Liver (tissue), 9 donors: Measurements from ENCODE around the gene HOXC11. TPM values are rescaled to one million over a fixed set of nuclear protein-coding genes. Genes with fewer than 3 reads are reported as not detected.

Source experiments
- DNase-seq: peaks from one replicate; pipeline ENCODE4 v3.0.0-alpha.2; 2017; ENCODE audit warnings: low spot score
- H3K27ac ChIP-seq, 2 donors: one replicate each; pipeline ENCODE4 v1.7.0; 2013; ENCODE audit warnings: inconsistent platforms in 2 of 2, low read length in 2 of 2, control low read depth in 1 of 2, low read depth in 1 of 2, mild to moderate bottlenecking in 1 of 2
- H3K27me3 ChIP-seq, 4 donors: one replicate each; pipeline versions ENCODE4 v1.6.1 to v1.7.0; 2013; ENCODE audit warnings: low read length in 3 of 4, inconsistent platforms in 1 of 4, mild to moderate bottlenecking in 1 of 4, moderate library complexity in 1 of 4; ENCODE audit not compliant: control insufficient read depth in 4 of 4, insufficient read depth in 4 of 4
- H3K36me3 ChIP-seq, 4 donors: one replicate each; pipeline versions ENCODE4 v1.6.1 to v1.7.0; 2013; ENCODE audit warnings: low read length in 3 of 4, mild to moderate bottlenecking in 3 of 4, low read depth in 1 of 4, moderate library complexity in 1 of 4; ENCODE audit not compliant: control insufficient read depth in 4 of 4, insufficient read depth in 3 of 4
- H3K4me1 ChIP-seq, 4 donors: one replicate each; pipeline versions ENCODE4 v1.6.1 to v1.7.0; 2013; ENCODE audit warnings: low read length in 3 of 4, mild to moderate bottlenecking in 3 of 4, moderate library complexity in 1 of 4; ENCODE audit not compliant: control insufficient read depth in 4 of 4, insufficient read depth in 4 of 4
- H3K4me3 ChIP-seq, 3 donors: one replicate each; pipeline versions ENCODE4 v1.6.1 to v1.7.0; 2013; ENCODE audit warnings: low read length in 3 of 3, control low read depth in 1 of 3, low read depth in 1 of 3, mild to moderate bottlenecking in 1 of 3
- H3K9ac ChIP-seq, 2 donors: one replicate each; pipeline ENCODE4 v1.7.0; 2013; ENCODE audit warnings: low read length in 2 of 2, mild to moderate bottlenecking in 2 of 2, moderate library complexity in 2 of 2, control low read depth in 1 of 2, low read depth in 1 of 2
- H3K9me3 ChIP-seq, 4 donors: one replicate each; pipeline versions ENCODE4 v1.6.1 to v1.7.0; 2013; ENCODE audit warnings: low read length in 3 of 4; ENCODE audit not compliant: control insufficient read depth in 4 of 4
- CTCF ChIP-seq: fragments of 150-350 bp; IDR thresholded peaks from 2 replicates; pipeline ENCODE4 v1.5.1; 2017; ENCODE audit warnings: improper control_type of control experiment, low read depth, low read length; ENCODE audit not compliant: missing input control
- EGR1 ChIP-seq, 2 donors: IDR thresholded peaks; 2 replicates each; pipeline ENCODE4 v1.6.1; 2016 to 2018; ENCODE audit warnings: antibody characterized with exemption in 2 of 2, low read depth in 2 of 2
- FOXA1 ChIP-seq: IDR thresholded peaks from 2 replicates; pipeline ENCODE4 v1.6.1; 2016; ENCODE audit warnings: antibody characterized with exemption
- FOXA2 ChIP-seq: IDR thresholded peaks from 2 replicates; pipeline ENCODE4 v1.6.1; 2016; ENCODE audit warnings: antibody characterized with exemption
- GABPA ChIP-seq, 2 donors: IDR thresholded peaks in 1 of 2; conservative IDR thresholded peaks in 1 of 2; 2 replicates each; pipeline ENCODE4 v1.6.1; 2016; ENCODE audit warnings: antibody characterized with exemption in 2 of 2, mild to moderate bottlenecking in 1 of 2, moderate library complexity in 1 of 2
- HNF4A ChIP-seq, 2 donors: conservative IDR thresholded peaks; 2 replicates each; pipeline ENCODE4 v1.6.1; 2016; ENCODE audit warnings: antibody characterized with exemption in 2 of 2, mild to moderate bottlenecking in 2 of 2
- HNF4G ChIP-seq: IDR thresholded peaks from 2 replicates; pipeline ENCODE4 v1.6.1; 2016; ENCODE audit warnings: antibody characterized with exemption
- MAX ChIP-seq: IDR thresholded peaks from 2 replicates; pipeline ENCODE4 v1.6.1; 2016; ENCODE audit warnings: antibody characterized with exemption
- NR2F2 ChIP-seq: IDR thresholded peaks from 2 replicates; pipeline ENCODE4 v1.6.1; 2016; ENCODE audit warnings: antibody characterized with exemption
- SP1 ChIP-seq: IDR thresholded peaks from 2 replicates; pipeline ENCODE4 v1.6.1; 2018; ENCODE audit warnings: antibody characterized with exemption, mild to moderate bottlenecking
- TAF1 ChIP-seq: conservative IDR thresholded peaks from 2 replicates; pipeline ENCODE4 v1.6.1; 2016; ENCODE audit warnings: antibody characterized with exemption, mild to moderate bottlenecking
- YY1 ChIP-seq: IDR thresholded peaks from 2 replicates; pipeline ENCODE4 v1.6.1; 2016; ENCODE audit warnings: antibody characterized with exemption, mild to moderate bottlenecking
- WGBS: extraction: QIAGEN DNeasy Blood & Tissue Kit; methylation state at CpG from one replicate; pipeline ENCODE4 v1.1.7; 2013; 5-methylcytosine and 5-hydroxymethylcytosine counted together
- polyA plus RNA-seq, 2 donors: library from polyadenylated mRNA; stranded (reverse) in 1 of 2; unstranded in 1 of 2; fragments of 200-250 nt in 1 of 2; fragments of >200 nt in 1 of 2; fragmentation: Nextera tagmentation in 1 of 2; extraction: Ambion mirVana in 1 of 2; gene quantifications; one replicate each; pipeline versions ENCODE4 v1.2.1 to v1.2.3, GENCODE V29; 2013 to 2015
- total RNA-seq, 2 donors: library from RNA; depleted of rRNA; stranded (reverse); fragments of >200 nt; gene quantifications; one replicate each; pipeline ENCODE4 v1.2.3, GENCODE V29; 2014
- TF ChIP-seq, protein P1 (sequence below): IDR thresholded peaks from 2 replicates; pipeline ENCODE4 v1.6.1; 2016; ENCODE audit warnings: antibody characterized with exemption
- donor health status: healthy.
- donor health status: healthy.
- donor health status: healthy.
- donor health status: healthy.
- donor health status: healthy.

HOXC11 gene
- total and polyA plus RNA-seq, 4 donors: not detected

DNA sequence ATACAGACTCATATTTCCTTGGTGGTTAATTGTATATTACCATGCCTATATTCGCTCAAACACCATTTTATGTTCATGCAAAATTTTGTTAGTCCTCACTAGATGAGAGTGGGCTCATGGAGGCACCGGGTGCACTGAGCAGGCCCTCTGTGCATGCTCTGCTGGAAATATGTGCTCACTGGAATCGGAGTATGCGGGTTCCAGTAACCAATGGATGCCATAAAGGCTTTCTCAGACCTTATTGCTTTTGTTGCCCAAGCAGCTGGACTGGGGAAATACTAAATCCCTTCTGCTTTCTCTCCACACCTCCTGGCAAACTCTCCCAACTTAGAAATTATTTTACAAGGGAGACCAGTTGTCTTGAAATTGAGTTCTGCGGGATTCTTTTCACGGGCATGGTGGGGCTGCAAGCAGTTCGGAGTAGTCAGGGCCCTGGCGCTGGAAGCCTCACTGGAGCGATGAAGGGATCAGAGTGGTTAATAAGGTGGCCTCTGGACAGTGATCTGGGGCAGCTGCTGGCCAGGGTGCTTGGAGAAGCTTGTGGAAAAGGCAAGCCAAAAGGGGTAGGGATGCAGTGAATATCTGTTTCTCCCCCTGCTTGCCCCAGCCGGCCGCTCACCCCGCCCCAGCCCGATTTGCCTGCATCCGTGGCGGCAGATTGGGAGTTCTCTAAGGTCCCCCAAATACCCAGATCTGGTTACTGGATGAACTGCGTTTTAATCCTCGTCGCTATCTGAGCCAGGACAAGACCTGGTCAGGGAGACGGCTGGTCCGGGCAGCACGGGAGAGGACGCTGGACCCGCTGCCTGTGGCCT is 47.9 kb downstream of the HOXC11 start:
- H3K27ac ChIP-seq: no peak overlapping the region
- DNase-seq: no peak
- 32% methylated on average over 23 of the region's 23 CpGs for WGBS

DNA sequence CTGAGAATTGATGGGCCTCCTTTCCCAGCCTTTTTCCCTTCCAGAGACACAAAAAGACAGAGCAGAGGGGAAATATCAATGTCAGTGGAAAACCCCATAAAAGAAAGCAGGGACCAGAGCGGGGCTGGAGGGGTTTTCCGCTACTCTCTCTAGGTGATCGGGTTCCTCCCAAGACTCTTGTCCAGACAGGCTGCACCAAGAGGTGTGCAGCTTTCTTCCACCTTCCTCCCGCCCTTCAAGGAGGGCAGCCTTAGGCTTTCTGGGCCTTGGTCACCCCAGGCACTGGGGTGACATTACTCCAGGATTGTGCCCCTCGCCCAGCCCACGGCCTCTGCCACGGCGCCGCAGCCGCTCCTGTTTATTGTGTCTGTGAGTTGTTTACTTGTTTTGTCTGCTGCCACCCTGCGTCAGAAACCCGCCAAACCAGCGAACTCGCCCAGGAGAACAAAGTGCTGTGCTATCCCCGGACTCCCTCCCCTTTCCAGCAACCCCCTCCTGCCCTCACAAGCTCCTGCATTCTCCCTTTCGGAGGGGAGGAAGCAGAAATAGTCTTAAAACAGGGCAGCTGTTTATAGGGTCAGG is 48.6 kb downstream of the HOXC11 start:
- Histone ChIP-seq H3K36me3 (no peaks in the 10 kb centered on the region), H3K27me3 (peaks cover 6 to 52% (median 19%) of the 10 kb centered on the region in 4 donors), H3K9ac (no peak overlapping the region), H3K27ac (no peak overlapping the region), H3K4me1 (peaks cover 0 to 13% (median 9%) of the 10 kb centered on the region in 4 donors), H3K9me3 (no peaks in the 10 kb centered on the region), H3K4me3 (no peak overlapping the region)
- WGBS: 15% methylated on average over 16 of the region's 16 CpGs
- TF ChIP-seq FOXA1 (no peak), CTCF (peak; percentile 4)
- no peak for DNase-seq

More for the DNA sequence above, 47.9 kb downstream of the HOXC11 start:
- Histone ChIP-seq H3K4me3 (no peak overlapping the region), H3K27me3 (peaks cover 7 to 51% (median 18%) of the 10 kb centered on the region in 4 donors), H3K9ac (no peak overlapping the region), H3K9me3 (no peaks in the 10 kb centered on the region), H3K36me3 (no peaks in the 10 kb centered on the region), H3K4me1 (peaks cover 0 to 13% (median 9%) of the 10 kb centered on the region in 4 donors)
- no peak for TF ChIP-seq HNF4A (conservative IDR thresholded peaks at IDR 0.05)
- TF ChIP-seq HNF4G: no peak
- no peak for TF ChIP-seq EGR1 (IDR thresholded peaks at IDR 0.05; ENCODE audit: low read depth in 2 of 2)

GRCh38 chr12:54022960-54023884 is 50.3 kb downstream of the HOXC11 start:
- Histone ChIP-seq H3K9me3 (no peaks in the 10 kb centered on the region), H3K36me3 (no peaks in the 10 kb centered on the region), H3K27ac (no peak overlapping the region), H3K4me3 (no peak overlapping the region), H3K4me1 (peaks cover 0 to 11% (median 6%) of the 10 kb centered on the region in 4 donors), H3K9ac (no peak overlapping the region), H3K27me3 (peaks cover 6 to 47% (median 24%) of the 10 kb centered on the region in 4 donors)
- DNase-seq: no peak
- WGBS: 26% methylated on average over 8 of the region's 8 CpGs
- TF ChIP-seq MAX: no peak

GRCh38 chr12:54024127-54024526 is 51.2 kb downstream of the HOXC11 start:
- Histone ChIP-seq H3K4me3 (no peak overlapping the region), H3K27me3 (peaks cover 8 to 46% (median 29%) of the 10 kb centered on the region in 4 donors), H3K4me1 (peaks cover 0 to 9% (median 3%) of the 10 kb centered on the region in 4 donors), H3K36me3 (no peaks in the 10 kb centered on the region), H3K9me3 (no peaks in the 10 kb centered on the region), H3K27ac (no peak overlapping the region), H3K9ac (no peak overlapping the region)
- WGBS: 12% methylated on average over 17 of the region's 17 CpGs
- DNase-seq: no peak
- TF ChIP-seq GABPA (IDR thresholded peaks at IDR 0.05 in 1 of 2, conservative IDR thresholded peaks at IDR 0.05 in 1 of 2): no peak
- no peak for TF ChIP-seq CTCF
- no peak for TF ChIP-seq FOXA1
- TF ChIP-seq TAF1: no peak
- no peak for TF ChIP-seq HNF4A (conservative IDR thresholded peaks at IDR 0.05)
- no peak for TF ChIP-seq NR2F2
- TF ChIP-seq, protein P1, sequence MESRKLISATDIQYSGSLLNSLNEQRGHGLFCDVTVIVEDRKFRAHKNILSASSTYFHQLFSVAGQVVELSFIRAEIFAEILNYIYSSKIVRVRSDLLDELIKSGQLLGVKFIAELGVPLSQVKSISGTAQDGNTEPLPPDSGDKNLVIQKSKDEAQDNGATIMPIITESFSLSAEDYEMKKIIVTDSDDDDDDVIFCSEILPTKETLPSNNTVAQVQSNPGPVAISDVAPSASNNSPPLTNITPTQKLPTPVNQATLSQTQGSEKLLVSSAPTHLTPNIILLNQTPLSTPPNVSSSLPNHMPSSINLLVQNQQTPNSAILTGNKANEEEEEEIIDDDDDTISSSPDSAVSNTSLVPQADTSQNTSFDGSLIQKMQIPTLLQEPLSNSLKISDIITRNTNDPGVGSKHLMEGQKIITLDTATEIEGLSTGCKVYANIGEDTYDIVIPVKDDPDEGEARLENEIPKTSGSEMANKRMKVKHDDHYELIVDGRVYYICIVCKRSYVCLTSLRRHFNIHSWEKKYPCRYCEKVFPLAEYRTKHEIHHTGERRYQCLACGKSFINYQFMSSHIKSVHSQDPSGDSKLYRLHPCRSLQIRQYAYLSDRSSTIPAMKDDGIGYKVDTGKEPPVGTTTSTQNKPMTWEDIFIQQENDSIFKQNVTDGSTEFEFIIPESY: no peak
- TF ChIP-seq HNF4G: no peak
- TF ChIP-seq YY1: no peak
- no peak for TF ChIP-seq SP1
- TF ChIP-seq FOXA2: no peak
